C4-2B (cell line): Measurements from ENCODE around the gene USH2A.

Experiments used
- ZFX ChIP-seq: fragments of 450-650 bp; IDR thresholded peaks from 2 replicates; pipeline ENCODE4 v1.6.1; 2017
- TF ChIP-seq, protein P1 (sequence below): fragments of 450-650 bp; conservative IDR thresholded peaks from 2 replicates; pipeline ENCODE4 v1.5.1; 2017; ENCODE audit warnings: mild to moderate bottlenecking

GRCh38 chr1:216250861-216251260, 172.4 kb downstream of the USH2A start:
- TF ChIP-seq, protein P1, sequence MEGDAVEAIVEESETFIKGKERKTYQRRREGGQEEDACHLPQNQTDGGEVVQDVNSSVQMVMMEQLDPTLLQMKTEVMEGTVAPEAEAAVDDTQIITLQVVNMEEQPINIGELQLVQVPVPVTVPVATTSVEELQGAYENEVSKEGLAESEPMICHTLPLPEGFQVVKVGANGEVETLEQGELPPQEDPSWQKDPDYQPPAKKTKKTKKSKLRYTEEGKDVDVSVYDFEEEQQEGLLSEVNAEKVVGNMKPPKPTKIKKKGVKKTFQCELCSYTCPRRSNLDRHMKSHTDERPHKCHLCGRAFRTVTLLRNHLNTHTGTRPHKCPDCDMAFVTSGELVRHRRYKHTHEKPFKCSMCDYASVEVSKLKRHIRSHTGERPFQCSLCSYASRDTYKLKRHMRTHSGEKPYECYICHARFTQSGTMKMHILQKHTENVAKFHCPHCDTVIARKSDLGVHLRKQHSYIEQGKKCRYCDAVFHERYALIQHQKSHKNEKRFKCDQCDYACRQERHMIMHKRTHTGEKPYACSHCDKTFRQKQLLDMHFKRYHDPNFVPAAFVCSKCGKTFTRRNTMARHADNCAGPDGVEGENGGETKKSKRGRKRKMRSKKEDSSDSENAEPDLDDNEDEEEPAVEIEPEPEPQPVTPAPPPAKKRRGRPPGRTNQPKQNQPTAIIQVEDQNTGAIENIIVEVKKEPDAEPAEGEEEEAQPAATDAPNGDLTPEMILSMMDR = no peak
- no peak for TF ChIP-seq ZFX
